ENCODE measurements around the gene XYLT1. TPM values are rescaled to one million over a fixed set of nuclear protein-coding genes. Genes with fewer than 3 reads are reported as not detected.

XYLT1 gene
- total and polyA plus RNA-seq, 2 of the 13 experiments (the other 11 are each of a cell fraction or from before 2014, with no cell fraction given), result not detected

DNA sequence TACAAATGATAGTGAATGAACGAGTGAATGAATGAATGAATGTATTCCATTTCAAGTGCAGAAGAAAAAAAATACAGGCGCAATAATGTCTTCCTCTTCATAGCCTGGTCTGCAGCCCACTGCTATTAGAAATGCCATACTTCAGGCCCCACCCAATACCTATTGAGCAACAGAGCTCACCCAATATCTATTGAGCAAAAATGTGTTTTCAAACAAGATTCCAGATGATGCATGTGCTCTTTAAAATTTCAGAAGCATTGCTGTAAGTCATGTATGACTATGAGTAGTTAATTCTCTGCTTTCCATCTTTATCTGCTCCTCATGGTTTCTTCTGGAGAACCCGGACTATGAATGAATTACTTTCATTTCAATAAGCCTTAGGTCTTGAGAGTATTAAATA lies 308.2 kb downstream of the XYLT1 start:
- 5% methylated on average over 3 of the region's 3 CpGs for WGBS (ENCODE audit: low lambda C conversion rate)
- no peak for TF ChIP-seq HMG20B (CRISPR knock-in tag; conservative IDR thresholded peaks at IDR 0.05)
- TF ChIP-seq, protein P1, sequence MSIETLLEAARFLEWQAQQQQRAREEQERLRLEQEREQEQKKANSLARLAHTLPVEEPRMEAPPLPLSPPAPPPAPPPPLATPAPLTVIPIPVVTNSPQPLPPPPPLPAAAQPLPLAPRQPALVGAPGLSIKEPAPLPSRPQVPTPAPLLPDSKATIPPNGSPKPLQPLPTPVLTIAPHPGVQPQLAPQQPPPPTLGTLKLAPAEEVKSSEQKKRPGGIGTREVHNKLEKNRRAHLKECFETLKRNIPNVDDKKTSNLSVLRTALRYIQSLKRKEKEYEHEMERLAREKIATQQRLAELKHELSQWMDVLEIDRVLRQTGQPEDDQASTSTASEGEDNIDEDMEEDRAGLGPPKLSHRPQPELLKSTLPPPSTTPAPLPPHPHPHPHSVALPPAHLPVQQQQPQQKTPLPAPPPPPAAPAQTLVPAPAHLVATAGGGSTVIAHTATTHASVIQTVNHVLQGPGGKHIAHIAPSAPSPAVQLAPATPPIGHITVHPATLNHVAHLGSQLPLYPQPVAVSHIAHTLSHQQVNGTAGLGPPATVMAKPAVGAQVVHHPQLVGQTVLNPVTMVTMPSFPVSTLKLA (IDR thresholded peaks at IDR 0.05), result peak; percentile 82
- Histone ChIP-seq H3K4me3 (replicated peaks in 1 of 3; ENCODE audit: insufficient read depth in 1 of 3, low read depth in 2 of 3, low read length in 3 of 3) (no peak overlapping the region), H3K36me3 (replicated peaks in 1 of 2; ENCODE audit: control insufficient read depth in 1 of 2, insufficient read depth in 2 of 2, low read length in 2 of 2) (no peaks in the 10 kb centered on the region), H2AFZ (ENCODE audit: low read length) (no peak overlapping the region), H3K4me2 (ENCODE audit: low read depth, low read length) (no peak overlapping the region), H3K9me3 (ENCODE audit: low read length) (no peaks in the 10 kb centered on the region), H3K27me3 (ENCODE audit: control insufficient read depth in 1 of 2, insufficient read depth in 2 of 2, low read length in 2 of 2) (peaks cover 0 to 13% of the 10 kb centered on the region in 2 experiments; a peak in 1 of 5 replicates), H3K27ac (ENCODE audit: extremely low read length, insufficient read depth, low read length) (no peak overlapping the region), H4K20me1 (ENCODE audit: insufficient read depth, low read length) (no peaks in the 10 kb centered on the region; the same call in 1 of the 2 replicates), H3K4me1 (ENCODE audit: insufficient read depth, low read length) (no peaks in the 10 kb centered on the region), H3K9ac (ENCODE audit: insufficient read depth, low read depth, low read length) (no peak overlapping the region), H3K79me2 (ENCODE audit: insufficient read depth, low read length) (no peaks in the 10 kb centered on the region)
- intact Hi-C loops (cut with micrococcal nuclease; ENCODE audit: unreplicated experiment), result no loop called here
- FAIRE-seq, result no peak
- no TSS peak for BruUV-seq (replicated peaks)
- CTCF ChIA-PET (ENCODE audit: low intra/inter-chr PET ratio, low total read pairs), result no interaction called here
- no peak for ATAC-seq
- in situ Hi-C loops (cut with HindIII; ENCODE audit: extremely low pct_ligation_motif_present, low pct_unique_long_range_greater_than_20kb), result no loop called here
- no peak for DNase-seq (ENCODE audit: low spot score)
- POLR2A ChIA-PET, result no interaction called here

DNA sequence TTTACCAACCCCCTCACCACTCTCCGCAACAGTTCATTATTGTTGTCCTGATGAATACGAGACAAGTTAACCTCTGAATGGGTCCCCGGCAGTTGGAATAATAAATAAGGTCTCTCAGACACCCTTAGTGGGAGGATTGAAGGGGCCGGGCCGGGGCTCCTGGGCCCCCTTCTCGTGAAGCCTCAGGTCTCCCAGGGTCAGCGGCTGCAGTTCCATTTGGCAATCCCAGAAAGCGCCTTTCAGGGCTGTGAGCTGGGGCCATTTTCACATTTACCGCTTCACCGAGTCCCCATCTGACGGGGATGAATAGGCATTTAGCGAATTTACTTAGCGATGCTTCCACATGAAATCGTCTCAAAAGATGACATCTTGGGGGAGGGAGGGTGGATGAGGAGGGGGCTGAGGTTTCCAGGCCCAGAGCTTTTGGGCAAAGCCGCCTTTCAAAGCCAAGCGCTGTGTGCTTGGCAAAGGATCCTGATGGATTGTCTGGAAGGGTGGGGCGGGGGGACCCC lies 309.8 kb downstream of the XYLT1 start:
- H4K20me1 ChIP-seq (ENCODE audit: insufficient read depth, low read length), result no peaks in the 10 kb centered on the region; the same call in 1 of the 2 replicates
- DNase-seq (ENCODE audit: low spot score), result no peak
- no peak for ATAC-seq
- H3K79me2 ChIP-seq (ENCODE audit: insufficient read depth, low read length), result no peaks in the 10 kb centered on the region
- H3K4me3 ChIP-seq (replicated peaks in 1 of 3; ENCODE audit: insufficient read depth in 1 of 3, low read depth in 2 of 3, low read length in 3 of 3), result no peak overlapping the region
- no peaks in the 10 kb centered on the region for H3K4me1 ChIP-seq (ENCODE audit: insufficient read depth, low read length)
- intact Hi-C loops (cut with micrococcal nuclease; ENCODE audit: unreplicated experiment) (no loop called here), in situ Hi-C loops (cut with HindIII; ENCODE audit: extremely low pct_ligation_motif_present, low pct_unique_long_range_greater_than_20kb) (no loop called here)
- CTCF ChIA-PET (ENCODE audit: low intra/inter-chr PET ratio, low total read pairs), result no interaction called here
- 36% methylated on average over 16 of the region's 17 CpGs for WGBS (ENCODE audit: low lambda C conversion rate)
- POLR2A ChIA-PET, result no interaction called here
- peaks cover 0 to 16% of the 10 kb centered on the region in 2 experiments; a peak in 1 of 5 replicates for H3K27me3 ChIP-seq (ENCODE audit: control insufficient read depth in 1 of 2, insufficient read depth in 2 of 2, low read length in 2 of 2)
- no peak overlapping the region for H2AFZ ChIP-seq (ENCODE audit: low read length)
- H3K27ac ChIP-seq (ENCODE audit: extremely low read length, insufficient read depth, low read length), result no peak overlapping the region
- no peak overlapping the region for H3K9ac ChIP-seq (ENCODE audit: insufficient read depth, low read depth, low read length)
- FAIRE-seq, result no peak
- BruUV-seq (replicated peaks), result no TSS peak
- H3K9me3 ChIP-seq (ENCODE audit: low read length), result no peaks in the 10 kb centered on the region
- no peak overlapping the region for H3K4me2 ChIP-seq (ENCODE audit: low read depth, low read length)
- H3K36me3 ChIP-seq (replicated peaks in 1 of 2; ENCODE audit: control insufficient read depth in 1 of 2, insufficient read depth in 2 of 2, low read length in 2 of 2), result no peaks in the 10 kb centered on the region
- TF ChIP-seq YEATS4 (CRISPR knock-in tag; IDR thresholded peaks at IDR 0.05; ENCODE audit: borderline replicate concordance) (no peak), ATAD3A (CRISPR knock-in tag; IDR thresholded peaks at IDR 0.05) (no peak), ELF1 (CRISPR knock-in tag; IDR thresholded peaks at IDR 0.05) (no peak), ZSCAN21 (CRISPR knock-in tag; IDR thresholded peaks at IDR 0.05; ENCODE audit: borderline replicate concordance) (no peak), CBX1 (IDR thresholded peaks at IDR 0.05; ENCODE audit: low read depth) (no peak), NFKBIZ (CRISPR knock-in tag; IDR thresholded peaks at IDR 0.05) (no peak), MTA3 (CRISPR knock-in tag; IDR thresholded peaks at IDR 0.05) (no peak), CAMTA2 (CRISPR knock-in tag; IDR thresholded peaks at IDR 0.05; ENCODE audit: borderline replicate concordance) (no peak), DNMT1 (CRISPR knock-in tag; IDR thresholded peaks at IDR 0.05) (no peak)
- TF ChIP-seq, protein P2, sequence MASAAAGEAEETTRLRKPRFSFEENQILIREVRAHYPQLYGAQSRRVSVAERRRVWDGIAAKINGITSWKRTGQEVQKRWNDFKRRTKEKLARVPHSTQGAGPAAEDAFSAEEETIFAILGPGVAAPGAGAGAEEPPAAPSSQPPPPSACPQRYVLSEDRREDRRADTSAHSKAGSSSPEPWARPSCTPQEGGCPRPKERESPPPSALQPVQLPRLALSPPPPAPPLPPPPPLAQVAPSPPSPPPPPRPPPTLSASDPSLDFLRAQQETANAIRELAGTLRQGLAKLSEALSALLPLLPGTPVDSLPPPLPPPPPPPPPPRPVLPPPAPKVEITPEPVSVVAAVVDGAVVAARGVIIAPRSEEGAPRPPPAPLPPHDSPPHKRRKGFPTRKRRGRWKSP (CRISPR knock-in tag; IDR thresholded peaks at IDR 0.05), result no peak
- TF ChIP-seq, protein P3, sequence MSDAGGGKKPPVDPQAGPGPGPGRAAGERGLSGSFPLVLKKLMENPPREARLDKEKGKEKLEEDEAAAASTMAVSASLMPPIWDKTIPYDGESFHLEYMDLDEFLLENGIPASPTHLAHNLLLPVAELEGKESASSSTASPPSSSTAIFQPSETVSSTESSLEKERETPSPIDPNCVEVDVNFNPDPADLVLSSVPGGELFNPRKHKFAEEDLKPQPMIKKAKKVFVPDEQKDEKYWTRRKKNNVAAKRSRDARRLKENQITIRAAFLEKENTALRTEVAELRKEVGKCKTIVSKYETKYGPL (CRISPR knock-in tag; IDR thresholded peaks at IDR 0.05), result no peak

All from HepG2 (cell line).